ENCODE data around the gene ABCB9.
A peak's percentile ranks its signal among the peaks of the same experiment; 100 is the strongest.
"Not testable (repeated sequence)": the region's sequence is repeated elsewhere in the genome, so short reads cannot be mapped to it uniquely, and the experiment has no call there.

The ABCB9 gene

DNA sequence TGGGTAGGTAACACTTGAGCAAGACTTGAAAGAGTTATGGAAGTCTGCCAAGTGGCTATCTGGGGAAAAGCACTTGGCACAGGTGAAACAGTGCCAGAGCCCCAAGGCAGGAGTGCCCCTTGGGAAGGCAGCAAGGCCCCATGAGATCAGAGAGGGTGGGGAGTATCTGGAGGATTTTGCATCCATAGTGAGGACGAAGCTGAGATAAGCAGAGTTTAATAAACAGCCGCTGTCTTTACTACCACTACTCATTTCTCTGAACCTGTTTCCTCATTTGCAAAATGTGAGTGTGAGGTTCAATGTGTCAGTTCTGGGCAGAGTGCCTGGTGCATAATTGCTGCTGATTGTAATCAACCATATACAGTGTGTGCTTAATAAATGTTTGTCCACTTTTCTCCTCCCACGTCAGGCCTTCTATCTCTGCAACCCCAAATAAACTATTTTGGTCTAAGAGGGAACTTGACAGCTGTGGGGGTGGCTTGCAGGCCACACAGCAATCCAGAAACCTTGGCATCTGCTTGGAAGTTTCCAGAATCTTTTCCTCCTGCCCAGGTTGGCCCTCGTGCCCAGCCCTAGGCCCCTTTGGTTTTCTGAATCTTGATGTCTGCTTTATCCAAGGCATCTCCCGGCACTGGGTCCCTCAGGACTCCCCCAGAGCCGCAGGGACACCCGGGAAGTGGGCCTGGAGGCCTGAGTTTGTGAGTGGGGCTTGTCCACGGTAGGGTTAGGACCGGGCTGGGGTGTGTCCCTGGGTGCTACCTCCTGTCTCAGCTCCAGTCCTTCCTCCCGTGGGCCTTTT is 4.5 kb downstream of the ABCB9 start:
- DNase-seq = peak; percentile 87

DNA sequence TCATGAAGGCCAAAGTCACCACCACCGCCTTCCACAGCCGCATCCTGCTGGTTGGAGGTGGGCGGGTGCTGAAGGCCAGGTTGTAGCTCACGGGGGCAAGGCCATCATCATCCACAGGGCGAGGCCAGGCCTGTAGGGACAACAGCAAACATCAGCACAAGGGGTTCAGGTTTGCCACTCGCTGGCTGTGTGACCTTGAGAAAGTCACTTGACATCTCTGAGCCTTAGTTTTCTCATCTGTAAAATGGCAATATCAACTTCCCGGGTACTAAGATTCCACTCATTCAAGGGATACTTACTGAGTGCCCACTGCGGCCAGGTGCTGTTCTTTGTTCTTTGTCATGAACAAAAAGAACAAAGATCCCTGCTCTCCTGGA is 6.1 kb downstream of the ABCB9 start:
- no peak for DNase-seq

DNA sequence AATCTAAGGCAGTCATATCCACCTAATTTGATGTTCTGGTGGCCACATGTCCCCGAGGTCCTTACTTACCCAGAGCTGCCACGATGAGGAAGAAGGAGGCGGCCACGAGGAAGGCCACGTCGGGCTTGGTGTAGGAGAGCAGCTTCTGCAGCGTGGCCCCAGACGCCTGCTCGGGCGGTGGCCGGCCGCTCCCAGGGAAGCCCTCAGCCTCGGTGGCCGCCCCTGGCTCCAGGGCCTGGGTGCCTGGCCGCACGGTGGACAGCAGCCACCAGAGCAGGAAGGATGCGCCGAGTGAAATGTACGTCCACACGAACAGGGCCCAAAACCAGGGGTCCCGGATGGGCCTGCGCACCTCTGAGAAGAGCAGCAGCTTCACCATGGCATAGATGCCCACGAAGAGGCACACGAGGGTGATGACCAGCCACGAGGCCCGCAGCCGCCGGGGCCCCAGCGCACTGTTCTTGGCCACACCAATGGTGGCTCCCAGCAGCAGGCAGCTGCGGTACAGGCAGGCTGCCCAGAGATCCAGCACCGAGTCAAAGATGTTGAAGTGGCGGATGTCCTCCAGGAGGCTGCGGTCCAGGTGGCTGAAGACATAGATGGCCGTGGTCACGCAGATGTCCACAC is 6.6 kb downstream of the ABCB9 start:
- no peak for DNase-seq

DNA sequence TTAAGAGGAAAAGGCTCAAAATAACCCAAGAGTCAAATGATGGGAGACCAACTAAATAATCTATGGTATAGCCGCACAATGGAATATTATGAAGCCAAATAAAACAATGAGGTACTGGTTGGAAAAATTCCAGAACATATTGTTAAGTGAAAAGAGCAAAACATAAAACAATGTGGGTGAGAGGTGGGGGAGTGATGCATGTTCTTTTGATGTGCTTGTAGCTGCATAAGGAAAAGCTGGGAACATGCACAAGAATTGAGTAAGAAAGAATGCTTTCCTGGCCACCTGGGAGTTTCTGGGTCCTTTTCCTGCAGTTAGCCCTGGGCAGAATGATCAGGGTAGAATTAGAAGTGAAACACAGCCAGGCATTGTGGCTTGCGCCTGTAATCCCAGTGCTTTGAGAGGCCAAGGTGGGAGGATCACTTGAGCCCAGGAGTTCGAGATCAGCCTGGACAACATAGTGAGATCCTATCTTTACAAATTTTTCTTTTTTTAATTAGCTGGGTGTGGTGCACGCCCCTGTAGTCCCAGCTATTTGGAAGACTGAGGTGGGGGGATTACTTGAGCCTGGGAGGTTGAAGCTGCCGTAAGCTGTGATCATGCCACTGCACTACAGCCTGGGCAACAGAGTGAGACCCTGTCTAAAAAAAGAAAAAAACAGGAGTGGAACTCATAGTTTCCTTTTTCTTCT is 7.9 kb downstream of the ABCB9 start:
- no peak for DNase-seq

- DNase-seq = no peak
Measured at GRCh38 chr12:122956035-122956434, 10.2 kb downstream of the ABCB9 start.

- DNase-seq = no peak
Measured at GRCh38 chr12:122955156-122955555, 11.1 kb downstream of the ABCB9 start.

GRCh38 chr12:122951979-122952892 is 14.0 kb downstream of the ABCB9 start:
- DNase-seq = peak; percentile 22

- no peak for DNase-seq
Measured at GRCh38 chr12:122951406-122951805, 14.9 kb downstream of the ABCB9 start.

DNA sequence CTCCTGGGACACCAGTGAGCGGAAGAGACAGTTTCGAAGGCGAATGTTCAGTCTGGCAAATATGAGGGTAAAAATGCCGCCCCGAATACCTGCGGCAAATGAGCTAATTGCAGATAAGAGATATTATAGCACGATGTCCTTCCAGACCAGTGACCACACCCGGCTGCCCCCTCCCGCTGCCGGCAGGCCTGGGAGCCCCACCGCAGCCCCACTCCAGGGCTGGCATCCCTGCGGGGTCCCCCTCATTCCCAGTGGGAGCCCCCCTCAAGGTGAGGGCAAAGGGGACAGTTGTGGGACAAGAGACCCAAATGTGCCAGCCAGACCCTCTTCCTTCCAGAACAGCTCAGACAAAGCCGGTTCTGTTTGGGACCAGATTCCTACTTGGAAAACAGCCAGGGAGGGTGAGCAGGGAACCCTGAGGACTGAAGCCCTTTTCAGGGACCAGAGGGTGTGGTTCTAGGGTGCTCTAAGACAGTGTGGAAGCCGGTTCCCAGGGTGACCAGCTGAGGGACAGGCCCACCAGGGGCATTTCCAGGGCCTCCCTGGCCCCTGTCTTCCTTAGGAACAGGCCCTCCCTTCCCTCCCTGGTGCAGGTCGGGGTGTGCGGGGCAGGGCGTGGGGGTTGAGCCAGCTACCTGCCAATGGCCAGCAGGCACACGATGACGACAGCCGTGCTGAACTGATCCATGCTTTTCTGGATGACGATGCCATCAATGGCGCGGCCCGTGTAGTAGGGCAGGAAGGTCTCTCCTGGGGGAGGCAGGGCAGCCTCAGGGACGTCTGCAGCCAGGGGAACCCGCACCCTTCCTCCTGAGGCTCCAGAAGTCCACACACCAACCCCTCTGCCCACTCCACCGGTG is 16.2 kb downstream of the ABCB9 start:
- DNase-seq = no peak

GRCh38 chr12:122949405-122949804 is 16.9 kb downstream of the ABCB9 start:
- DNase-seq = no peak

DNA sequence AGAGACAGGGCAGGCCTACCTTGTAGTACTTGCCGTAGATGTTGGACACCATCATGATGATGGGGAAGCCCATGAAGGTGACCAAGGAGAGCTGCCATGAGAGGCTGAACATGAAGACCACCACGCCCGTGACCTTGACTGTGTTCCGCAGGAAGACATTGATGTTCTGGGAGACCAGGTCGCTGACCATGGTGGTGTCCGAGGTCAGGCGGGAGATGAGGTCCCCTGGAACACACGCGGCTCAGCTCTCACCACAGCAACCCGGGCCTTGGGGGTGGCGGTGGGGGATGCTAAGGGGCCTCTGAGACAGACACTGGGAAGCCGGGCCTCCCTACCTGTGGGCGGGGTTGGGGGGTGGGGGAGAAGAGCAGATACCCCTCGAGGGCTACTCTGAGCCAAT is 17.7 kb downstream of the ABCB9 start:
- DNase-seq = no peak

GRCh38 chr12:122947352-122947792 is 18.9 kb downstream of the ABCB9 start:
- no peak for DNase-seq

- no peak for DNase-seq
Measured at GRCh38 chr12:122946690-122947341, 19.4 kb downstream of the ABCB9 start.

GRCh38 chr12:122944605-122945592 is 21.4 kb downstream of the ABCB9 start:
- no peak for DNase-seq

GRCh38 chr12:122943196-122943595 is 23.1 kb downstream of the ABCB9 start:
- no peak for DNase-seq

GRCh38 chr12:122942637-122943036 is 23.6 kb downstream of the ABCB9 start:
- no peak for DNase-seq

- not testable (repeated sequence) for DNase-seq
Measured at GRCh38 chr12:122941351-122941750, 24.9 kb downstream of the ABCB9 start.

DNA sequence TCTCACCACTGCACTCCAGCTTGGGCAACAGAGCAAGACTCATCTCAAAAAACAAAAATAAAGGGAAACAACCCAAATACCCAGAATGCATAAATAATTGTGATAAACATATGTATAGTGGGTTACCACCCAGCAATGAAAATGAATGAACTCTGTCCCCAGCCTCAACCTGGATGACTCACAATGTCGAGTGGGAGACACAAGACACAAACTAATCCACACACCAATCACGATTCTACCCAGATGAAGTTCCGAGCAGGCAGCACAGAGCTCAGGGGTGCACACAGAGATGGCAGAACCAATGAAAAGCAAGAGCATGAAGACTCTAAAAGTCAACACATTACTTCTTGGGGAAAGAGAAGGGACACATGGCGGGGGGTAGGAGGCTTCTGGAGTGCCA is 27.1 kb downstream of the ABCB9 start:
- DNase-seq = no peak

GRCh38 chr12:122937622-122938091 is 28.6 kb downstream of the ABCB9 start:
- no peak for DNase-seq

DNA sequence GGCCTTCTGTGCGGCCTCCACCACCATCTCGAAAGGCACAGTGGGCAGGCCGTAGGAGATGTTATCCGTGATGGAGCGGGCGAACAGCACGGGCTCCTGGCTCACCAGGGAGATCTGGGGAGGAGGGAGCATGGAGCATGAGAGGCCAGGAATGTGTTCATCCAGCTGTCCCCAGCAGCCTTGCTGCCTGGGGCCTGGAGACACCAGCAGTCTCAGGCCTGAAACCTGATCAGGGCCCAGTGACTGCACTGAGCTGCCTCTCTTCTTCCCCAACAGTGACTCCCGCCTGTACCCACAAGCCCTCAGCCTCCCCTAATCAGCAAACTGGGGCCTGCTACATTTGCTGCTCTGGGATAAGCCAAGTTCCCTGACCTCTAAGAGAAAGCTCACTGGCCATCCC is 30.9 kb downstream of the ABCB9 start:
- DNase-seq = no peak
